GM12875 (cell line): ENCODE data around the gene AKT1.

ENCODE experiments used
- H3K4me3 ChIP-seq: one replicate; pipeline ENCODE4 v1.5.1; 2011; ENCODE audit warnings: low read depth, low read length, control low read depth
- TF ChIP-seq, protein P1 (sequence below): IDR thresholded peaks from 2 replicates; pipeline ENCODE4 v1.5.1; 2011; ENCODE audit warnings: low read depth, mild to moderate bottlenecking, control low read depth, inconsistent platforms, low read length, moderate library complexity, borderline replicate concordance; ENCODE audit not compliant: insufficient read depth

AKT1 gene

DNA sequence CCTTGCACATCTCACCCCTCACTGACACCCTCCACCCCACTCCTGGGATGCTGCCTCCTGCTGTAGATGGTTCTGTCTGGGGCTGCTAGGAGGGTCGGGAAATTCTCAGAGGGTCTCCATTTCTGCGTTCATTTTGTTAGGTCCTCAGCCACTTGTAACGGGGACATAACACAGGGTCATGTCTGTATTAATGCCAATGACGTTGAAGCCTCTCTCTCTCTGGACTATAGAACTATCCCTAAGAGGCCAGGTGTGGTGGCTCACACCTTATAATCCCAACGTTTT lies 28.0 kb downstream of the AKT1 start:
- TF ChIP-seq, protein P1, sequence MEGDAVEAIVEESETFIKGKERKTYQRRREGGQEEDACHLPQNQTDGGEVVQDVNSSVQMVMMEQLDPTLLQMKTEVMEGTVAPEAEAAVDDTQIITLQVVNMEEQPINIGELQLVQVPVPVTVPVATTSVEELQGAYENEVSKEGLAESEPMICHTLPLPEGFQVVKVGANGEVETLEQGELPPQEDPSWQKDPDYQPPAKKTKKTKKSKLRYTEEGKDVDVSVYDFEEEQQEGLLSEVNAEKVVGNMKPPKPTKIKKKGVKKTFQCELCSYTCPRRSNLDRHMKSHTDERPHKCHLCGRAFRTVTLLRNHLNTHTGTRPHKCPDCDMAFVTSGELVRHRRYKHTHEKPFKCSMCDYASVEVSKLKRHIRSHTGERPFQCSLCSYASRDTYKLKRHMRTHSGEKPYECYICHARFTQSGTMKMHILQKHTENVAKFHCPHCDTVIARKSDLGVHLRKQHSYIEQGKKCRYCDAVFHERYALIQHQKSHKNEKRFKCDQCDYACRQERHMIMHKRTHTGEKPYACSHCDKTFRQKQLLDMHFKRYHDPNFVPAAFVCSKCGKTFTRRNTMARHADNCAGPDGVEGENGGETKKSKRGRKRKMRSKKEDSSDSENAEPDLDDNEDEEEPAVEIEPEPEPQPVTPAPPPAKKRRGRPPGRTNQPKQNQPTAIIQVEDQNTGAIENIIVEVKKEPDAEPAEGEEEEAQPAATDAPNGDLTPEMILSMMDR: no peak
- H3K4me3 ChIP-seq: no peak overlapping the region

DNA sequence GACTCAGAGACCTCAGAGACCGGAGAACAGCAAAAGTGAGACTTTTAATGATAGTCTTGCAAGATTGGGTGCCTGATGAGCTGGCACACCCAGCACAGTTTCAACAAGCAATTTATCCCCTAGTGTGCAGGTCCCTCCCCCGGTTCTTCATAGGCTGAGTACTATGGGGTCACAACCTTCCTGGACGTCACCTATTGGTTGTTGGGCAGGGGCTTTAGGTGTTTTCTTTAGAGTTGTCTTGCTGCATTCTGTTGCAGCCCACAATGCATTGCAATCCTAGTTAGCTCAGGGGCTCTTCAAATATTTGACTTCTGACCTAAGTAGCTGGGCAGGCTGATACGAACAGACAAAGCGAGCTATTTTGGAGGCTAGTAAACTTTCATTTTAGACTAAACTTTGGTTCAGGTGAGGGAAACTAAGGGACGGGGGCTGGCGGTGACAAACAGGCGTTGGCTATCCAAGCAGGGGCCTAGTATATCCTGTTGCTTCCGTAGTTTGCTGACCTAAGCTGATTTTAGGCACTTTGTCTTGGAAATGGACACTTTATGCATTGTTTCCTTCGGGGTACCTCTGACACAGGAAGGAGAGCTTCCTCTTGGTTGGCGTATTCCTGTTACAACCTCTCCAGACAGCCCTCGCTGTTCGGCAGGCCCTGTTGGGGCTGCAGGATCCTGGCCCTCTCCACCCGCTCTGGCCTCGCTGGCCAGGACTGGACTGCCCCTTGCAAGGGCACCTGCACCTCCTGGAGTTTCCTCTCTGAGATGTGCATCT lies 28.5 kb downstream of the AKT1 start:
- TF ChIP-seq, protein P1: no peak

GRCh38 chr14:104766256-104766862 lies 29.2 kb downstream of the AKT1 start:
- no peak overlapping the region for H3K4me3 ChIP-seq
- TF ChIP-seq, protein P1: no peak

More for the DNA sequence above, 28.5 kb downstream of the AKT1 start:
- no peak overlapping the region for H3K4me3 ChIP-seq

- TF ChIP-seq, protein P1: no peak
- H3K4me3 ChIP-seq: no peak overlapping the region
Observed at GRCh38 chr14:104765517-104765916, 30.0 kb downstream of the AKT1 start.

GRCh38 chr14:104758981-104759969 lies 36.3 kb downstream of the AKT1 start:
- no peak overlapping the region for H3K4me3 ChIP-seq
- TF ChIP-seq, protein P1: no peak

GRCh38 chr14:104757681-104758392 lies 37.7 kb downstream of the AKT1 start:
- no peak overlapping the region for H3K4me3 ChIP-seq
- TF ChIP-seq, protein P1: no peak
